RWPE2 (cell line): ENCODE data around the gene NIM1K.

ENCODE experiments used
- ATAC-seq: fragments of 200-7000 bp; cut with Tn5 transposase; 3 replicates; pipeline ENCODE4 v1.9.1; 2021; ENCODE audit warnings: low read depth
- DNase-seq: peaks from one replicate; pipeline ENCODE4 v3.0.0-alpha.2; 2020; ENCODE audit warnings: low spot score
- H3K27ac ChIP-seq: fragments of 450-650 bp; 2 replicates; pipeline ENCODE4 v1.5.1; 2017; ENCODE audit warnings: mild to moderate bottlenecking; ENCODE audit not compliant: poor library complexity, severe bottlenecking
- H3K27me3 ChIP-seq: fragments of 250-450 bp; sonication (Bioruptor Pico); 2 replicates; pipeline ENCODE4 v1.5.1; 2021; ENCODE audit warnings: mild to moderate bottlenecking, moderate library complexity; ENCODE audit not compliant: insufficient read depth, poor library complexity, severe bottlenecking
- H3K36me3 ChIP-seq: fragments of 250-450 bp; sonication (Bioruptor Pico); 2 replicates; pipeline ENCODE4 v1.5.1; 2020; ENCODE audit warnings: low read depth, mild to moderate bottlenecking, moderate library complexity
- H3K4me1 ChIP-seq: fragments of 250-450 bp; sonication (Bioruptor Pico); 2 replicates; pipeline ENCODE4 v1.5.1; 2021; ENCODE audit warnings: mild to moderate bottlenecking, moderate library complexity; ENCODE audit not compliant: insufficient read depth, poor library complexity, severe bottlenecking
- H3K4me3 ChIP-seq: fragments of 250-450 bp; sonication (Bioruptor Pico); 2 replicates; pipeline ENCODE4 v1.5.1; 2021; ENCODE audit warnings: mild to moderate bottlenecking, moderate library complexity; ENCODE audit not compliant: severe bottlenecking
- H3K9me3 ChIP-seq: fragments of 250-450 bp; sonication (Bioruptor Pico); 2 replicates; pipeline ENCODE4 v1.5.1; 2021; ENCODE audit warnings: mild to moderate bottlenecking, moderate library complexity; ENCODE audit not compliant: severe bottlenecking
- TF ChIP-seq, protein P1 (sequence below): fragments of 450-650 bp; IDR thresholded peaks from one replicate; pipeline ENCODE4 v1.5.1; 2017; ENCODE audit warnings: mild to moderate bottlenecking, moderate library complexity; ENCODE audit not compliant: poor library complexity, severe bottlenecking

The NIM1K gene

GRCh38 chr5:43219120-43219519 lies 27.1 kb downstream of the NIM1K start:
- ATAC-seq (peak; percentile 63), DNase-seq (no peak)
- Histone ChIP-seq H3K27ac (no peak overlapping the region), H3K4me3 (no peak overlapping the region), H3K4me1 (peaks cover 3% of the 10 kb centered on the region), H3K36me3 (no peaks in the 10 kb centered on the region), H3K27me3 (no peaks in the 10 kb centered on the region), H3K9me3 (no peaks in the 10 kb centered on the region)
- TF ChIP-seq, protein P1, sequence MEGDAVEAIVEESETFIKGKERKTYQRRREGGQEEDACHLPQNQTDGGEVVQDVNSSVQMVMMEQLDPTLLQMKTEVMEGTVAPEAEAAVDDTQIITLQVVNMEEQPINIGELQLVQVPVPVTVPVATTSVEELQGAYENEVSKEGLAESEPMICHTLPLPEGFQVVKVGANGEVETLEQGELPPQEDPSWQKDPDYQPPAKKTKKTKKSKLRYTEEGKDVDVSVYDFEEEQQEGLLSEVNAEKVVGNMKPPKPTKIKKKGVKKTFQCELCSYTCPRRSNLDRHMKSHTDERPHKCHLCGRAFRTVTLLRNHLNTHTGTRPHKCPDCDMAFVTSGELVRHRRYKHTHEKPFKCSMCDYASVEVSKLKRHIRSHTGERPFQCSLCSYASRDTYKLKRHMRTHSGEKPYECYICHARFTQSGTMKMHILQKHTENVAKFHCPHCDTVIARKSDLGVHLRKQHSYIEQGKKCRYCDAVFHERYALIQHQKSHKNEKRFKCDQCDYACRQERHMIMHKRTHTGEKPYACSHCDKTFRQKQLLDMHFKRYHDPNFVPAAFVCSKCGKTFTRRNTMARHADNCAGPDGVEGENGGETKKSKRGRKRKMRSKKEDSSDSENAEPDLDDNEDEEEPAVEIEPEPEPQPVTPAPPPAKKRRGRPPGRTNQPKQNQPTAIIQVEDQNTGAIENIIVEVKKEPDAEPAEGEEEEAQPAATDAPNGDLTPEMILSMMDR: no peak

- no peak overlapping the region for H3K27ac ChIP-seq
- H3K4me3 ChIP-seq: no peak overlapping the region
- H3K9me3 ChIP-seq: no peaks in the 10 kb centered on the region
- no peaks in the 10 kb centered on the region for H3K27me3 ChIP-seq
- no peaks in the 10 kb centered on the region for H3K36me3 ChIP-seq
- TF ChIP-seq, protein P1: no peak
- no peak for DNase-seq
- no peak for ATAC-seq
- H3K4me1 ChIP-seq: peaks cover 3% of the 10 kb centered on the region
Measured at GRCh38 chr5:43221502-43221901, 29.5 kb downstream of the NIM1K start.

DNA sequence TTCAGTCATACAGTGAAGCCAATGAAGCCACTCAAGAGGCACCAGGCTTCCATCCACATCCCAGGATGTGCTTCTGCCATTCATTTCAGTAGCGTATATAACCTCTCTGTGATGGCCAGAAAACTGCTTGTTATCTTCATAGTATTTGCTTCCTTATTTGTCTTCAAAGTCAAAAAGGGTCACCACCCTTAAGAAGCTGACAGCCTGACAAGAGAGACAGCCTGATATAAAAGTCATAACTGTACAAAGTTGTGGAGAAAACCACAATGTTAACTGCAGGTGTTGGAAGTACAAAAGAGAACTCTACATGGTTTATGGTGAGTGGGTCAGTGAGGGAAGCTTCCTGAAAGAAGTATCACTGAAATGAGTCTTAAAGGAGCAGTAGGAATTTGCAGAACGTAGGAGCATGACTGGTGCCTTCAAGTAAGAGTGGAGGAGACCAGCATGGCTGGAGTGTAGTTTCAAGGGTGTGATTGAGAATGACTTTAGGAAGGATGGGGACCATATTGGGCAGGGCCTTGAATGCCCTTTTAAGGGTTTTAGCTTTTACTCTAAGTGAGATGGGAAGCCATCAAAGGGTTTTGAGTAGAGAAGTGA lies 33.7 kb downstream of the NIM1K start:
- no peaks in the 10 kb centered on the region for H3K4me1 ChIP-seq
- ATAC-seq: no peak; the same call in 2 of the 3 replicates
- no peak for DNase-seq
- TF ChIP-seq, protein P1: no peak
- H3K27ac ChIP-seq: no peak overlapping the region
- H3K27me3 ChIP-seq: no peaks in the 10 kb centered on the region
- H3K4me3 ChIP-seq: no peak overlapping the region
- H3K36me3 ChIP-seq: no peaks in the 10 kb centered on the region
- no peaks in the 10 kb centered on the region for H3K9me3 ChIP-seq

- Histone ChIP-seq H3K36me3 (no peaks in the 10 kb centered on the region), H3K27ac (no peak overlapping the region), H3K4me3 (no peak overlapping the region), H3K4me1 (no peaks in the 10 kb centered on the region), H3K9me3 (no peaks in the 10 kb centered on the region), H3K27me3 (no peaks in the 10 kb centered on the region)
- no peak for DNase-seq
- TF ChIP-seq, protein P1: peak; percentile 83
- peak; percentile 50; the same call in 2 of the 3 replicates for ATAC-seq
Measured at GRCh38 chr5:43227655-43228054, 35.6 kb downstream of the NIM1K start.

DNA sequence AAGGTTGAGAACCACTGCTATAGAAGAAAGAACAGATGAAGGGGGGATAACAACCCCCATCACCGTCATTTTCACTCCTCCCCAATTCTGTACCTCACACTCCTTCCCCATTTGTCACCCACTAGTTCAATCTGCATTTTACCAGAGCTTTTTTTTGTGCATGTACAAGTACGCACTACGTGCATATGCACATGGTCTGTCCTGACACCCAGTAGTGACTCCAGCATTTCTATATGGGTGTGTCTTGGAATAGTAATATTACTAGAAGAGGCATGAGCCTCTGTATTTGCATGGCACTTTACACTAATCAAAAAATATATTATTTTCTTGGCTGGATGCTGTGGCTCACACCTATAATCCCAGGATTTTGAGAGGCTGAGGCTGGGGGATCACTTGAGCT lies 38.7 kb downstream of the NIM1K start:
- TF ChIP-seq, protein P1: no peak
- ATAC-seq: no peak
- no peak overlapping the region for H3K27ac ChIP-seq

More for the DNA sequence above, 38.7 kb downstream of the NIM1K start:
- no peak for DNase-seq
- Histone ChIP-seq H3K9me3 (no peaks in the 10 kb centered on the region), H3K4me1 (no peaks in the 10 kb centered on the region), H3K27me3 (no peaks in the 10 kb centered on the region), H3K4me3 (no peak overlapping the region), H3K36me3 (no peaks in the 10 kb centered on the region)
